HepG2 (cell line): ENCODE measurements around the gene OVCH2. TPM values are rescaled to one million over a fixed set of nuclear protein-coding genes. Genes with fewer than 3 reads are reported as not detected.

Experiments used
- ATAC-seq: fragments of 200-7000 bp; cut with Tn5 transposase; 3 replicates; pipeline ENCODE4 v1.9.1; 2020; ENCODE audit warnings: mild to moderate bottlenecking, moderate library complexity
- BruUV-seq: library from RNA; stranded (reverse); fragments of 400-500 nt; replicated peaks from 2 replicates; lab custom pipeline; 2021; lab: Mats Ljungman, UMichigan
- CTCF ChIA-PET: fragments of 300-600 bp; formaldehyde crosslinking; extraction: SDS; loops from one replicate; lab custom pipeline; 2021; ENCODE audit warnings: low total read pairs, inconsistent platforms, low intra/inter-chr PET ratio; lab: Yijun Ruan, JAX
- POLR2A ChIA-PET: fragments of 350-600 bp; sonication (Branson Sonifier 250); formaldehyde crosslinking; loops from one replicate; lab custom pipeline; 2020; ENCODE audit warnings: antibody characterized with exemption, inconsistent platforms; lab: Yijun Ruan, JAX
- DNase-seq: peaks from one replicate; pipeline ENCODE4 v3.0.0-alpha.2; 2015; ENCODE audit warnings: low spot score
- FAIRE-seq: peaks from 3 replicates; lab custom pipeline; 2011; peaks lifted over from hg19 to GRCh38; lab: Jason Lieb, UNC
- H2AFZ ChIP-seq: one replicate; pipeline ENCODE4 v1.6.1; 2011; ENCODE audit warnings: low read length, inconsistent platforms
- H3K27ac ChIP-seq: fragments of 300-600 bp; 3 replicates; pipeline ENCODE4 v1.8.0; 2011; ENCODE audit warnings: mixed run types, mild to moderate bottlenecking, mixed read lengths, low read length, inconsistent platforms; ENCODE audit not compliant: insufficient read depth; ENCODE audit errors: extremely low read length
- H3K27me3 ChIP-seq, 2 experiments: fragments of 200-600 bp in 1 of 2; 2 replicates in 1 of 2; 3 replicates in 1 of 2; pipeline versions ENCODE4 v1.6.0 to v1.8.0; 2011; ENCODE audit warnings: low read length in 2 of 2, mild to moderate bottlenecking in 2 of 2, moderate library complexity in 2 of 2, inconsistent platforms in 1 of 2; ENCODE audit not compliant: insufficient read depth in 2 of 2, control insufficient read depth in 1 of 2
- H3K36me3 ChIP-seq, 2 experiments: fragments of 200-600 bp in 1 of 2; replicated peaks in 1 of 2; 2 replicates in 1 of 2; 3 replicates in 1 of 2; pipeline versions ENCODE4 v1.5.1 to v1.8.0; 2011; ENCODE audit warnings: low read length in 2 of 2, inconsistent platforms in 1 of 2; ENCODE audit not compliant: insufficient read depth in 2 of 2, control insufficient read depth in 1 of 2
- H3K4me1 ChIP-seq: 2 replicates; pipeline ENCODE4 v1.5.1; 2012; ENCODE audit warnings: low read length, inconsistent platforms; ENCODE audit not compliant: insufficient read depth
- H3K4me2 ChIP-seq: 2 replicates; pipeline ENCODE4 v1.6.0; 2011; ENCODE audit warnings: low read depth, low read length, inconsistent platforms
- H3K4me3 ChIP-seq, 3 experiments: fragments of 200-600 bp in 1 of 3; sonication (generic), shearing (Covaris generic) in 1 of 3; replicated peaks in 1 of 3; 2 replicates each; pipeline ENCODE4 v1.5.1; 2011 to 2016; ENCODE audit warnings: low read length in 3 of 3, inconsistent platforms in 2 of 3, low read depth in 2 of 3, mild to moderate bottlenecking in 2 of 3, control low read depth in 1 of 3, mixed read lengths in 1 of 3; ENCODE audit not compliant: insufficient read depth in 1 of 3
- H3K79me2 ChIP-seq: one replicate; pipeline ENCODE4 v1.6.1; 2011; ENCODE audit warnings: low read length, inconsistent platforms; ENCODE audit not compliant: insufficient read depth
- H3K9ac ChIP-seq: 2 replicates; pipeline ENCODE4 v1.6.0; 2011; ENCODE audit warnings: mild to moderate bottlenecking, low read depth, low read length, inconsistent platforms; ENCODE audit not compliant: insufficient read depth
- H3K9me3 ChIP-seq: 2 replicates; pipeline ENCODE4 v1.5.1; 2012; ENCODE audit warnings: mild to moderate bottlenecking, low read length
- H4K20me1 ChIP-seq: 2 replicates; pipeline ENCODE4 v1.6.0; 2011; ENCODE audit warnings: inconsistent platforms, mild to moderate bottlenecking, low read length, moderate library complexity; ENCODE audit not compliant: insufficient read depth
- MXD4 ChIP-seq: IDR thresholded peaks from 2 replicates; pipeline ENCODE4 v1.6.1; 2016; ENCODE audit warnings: mild to moderate bottlenecking, missing biosample characterization, missing genetic modification reagents
- SRY ChIP-seq: sonication (generic); formaldehyde crosslinking; IDR thresholded peaks from 2 replicates; pipeline ENCODE4 v1.8.0; 2022; ENCODE audit warnings: mild to moderate bottlenecking, missing genetic modification reagents
- WGBS: methylation state at CpG from one replicate; pipeline ENCODE4 v1.1.6; 2017; ENCODE audit warnings: low lambda C conversion rate; 5-methylcytosine and 5-hydroxymethylcytosine counted together
- in situ Hi-C: cut with HindIII; loops from 2 replicates; pipeline ENCODE4 v1.10.0; 2017; ENCODE audit warnings: low pct_unique_long_range_greater_than_20kb; ENCODE audit not compliant: extremely low pct_ligation_motif_present
- intact Hi-C: fragments of 100-400 bp; cut with micrococcal nuclease; formaldehyde crosslinking; loops from one replicate; pipeline ENCODE4 v1.10.0; 2022; ENCODE audit not compliant: unreplicated experiment
- polyA plus RNA-seq, 8 experiments: library from polyadenylated mRNA; depleted of rRNA in 3 of 8; stranded (reverse) in 7 of 8; unstranded in 1 of 8; fragments of >200 nt; fragmentation: Illumina TruSeq in 4 of 8; extraction: Trizol in 4 of 8; gene quantifications; 2 replicates each; pipeline versions ENCODE4 v1.2.1 to v1.2.3, GENCODE V29; 2011 to 2016; ENCODE audit warnings: low read depth in 4 of 8, missing spikeins in 1 of 8, mixed read lengths in 1 of 8; ENCODE audit not compliant: insufficient read depth in 1 of 8
- total RNA-seq, 5 experiments: library from RNA; depleted of rRNA; stranded (reverse); fragments of >200 nt; fragmentation: Illumina TruSeq; extraction: Trizol; gene quantifications; 2 replicates each; pipeline ENCODE4 v1.2.3, GENCODE V29; 2016; ENCODE audit warnings: low read depth in 1 of 5
- TF ChIP-seq, protein P1 (sequence below): sonication (generic); formaldehyde crosslinking; IDR thresholded peaks from 2 replicates; pipeline ENCODE4 v1.9.0; 2021; ENCODE audit warnings: missing genetic modification reagents, borderline replicate concordance
- TF ChIP-seq, protein P2 (sequence below): sonication (generic); formaldehyde crosslinking; IDR thresholded peaks from 2 replicates; pipeline ENCODE4 v1.5.1; 2020; ENCODE audit warnings: mild to moderate bottlenecking, missing genetic modification reagents, moderate library complexity

OVCH2 gene
- total and polyA plus RNA-seq, 2 of the 13 experiments (the other 11 are each of a cell fraction or from before 2014, with no cell fraction given) = not detected

DNA sequence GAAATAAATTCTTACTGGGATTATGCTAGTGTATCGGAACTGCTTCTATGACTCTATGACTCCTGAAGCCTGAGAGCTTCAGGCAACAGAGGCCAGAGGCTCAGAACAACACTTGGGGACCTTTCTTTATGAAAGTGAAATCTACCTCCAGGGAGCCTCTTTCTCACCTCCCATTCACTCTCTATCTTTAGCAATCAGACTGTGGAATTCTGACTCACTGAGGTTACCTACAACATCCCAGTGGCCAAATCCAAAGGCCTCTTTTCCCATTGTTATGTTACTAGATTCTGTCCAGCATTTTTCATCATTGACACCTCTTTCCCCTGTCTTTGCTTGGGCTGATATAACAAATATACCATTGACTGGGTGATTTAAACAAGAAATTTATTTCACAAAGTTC, 18.9 kb downstream of the OVCH2 start:
- Histone ChIP-seq H3K4me1 (peaks cover 7% of the 10 kb centered on the region; the same call in 1 of the 2 replicates), H3K4me2 (no peak overlapping the region), H3K9ac (no peak overlapping the region), H4K20me1 (no peaks in the 10 kb centered on the region), H2AFZ (no peak overlapping the region), H3K4me3 (no peak overlapping the region), H3K27me3 (peaks cover 0 to 32% of the 10 kb centered on the region in 2 experiments; a peak in 2 of 5 replicates), H3K36me3 (no peaks in the 10 kb centered on the region), H3K9me3 (no peaks in the 10 kb centered on the region), H3K27ac (no peak overlapping the region), H3K79me2 (no peaks in the 10 kb centered on the region)
- ATAC-seq = no peak
- no peak for DNase-seq
- intact Hi-C loops (no loop called here), in situ Hi-C loops (loop anchor here (25.0 kb wide), 1 partner anchor 325 kb away; no protein-coding TSS in a partner anchor)
- no peak for FAIRE-seq
- CTCF ChIA-PET = interaction anchor here (1.6 kb wide), 1 partner anchor 116 kb away, joined by 7 read pairs; no protein-coding TSS in a partner anchor
- no peak for TF ChIP-seq SRY (CRISPR knock-in tag)
- TF ChIP-seq, protein P1, sequence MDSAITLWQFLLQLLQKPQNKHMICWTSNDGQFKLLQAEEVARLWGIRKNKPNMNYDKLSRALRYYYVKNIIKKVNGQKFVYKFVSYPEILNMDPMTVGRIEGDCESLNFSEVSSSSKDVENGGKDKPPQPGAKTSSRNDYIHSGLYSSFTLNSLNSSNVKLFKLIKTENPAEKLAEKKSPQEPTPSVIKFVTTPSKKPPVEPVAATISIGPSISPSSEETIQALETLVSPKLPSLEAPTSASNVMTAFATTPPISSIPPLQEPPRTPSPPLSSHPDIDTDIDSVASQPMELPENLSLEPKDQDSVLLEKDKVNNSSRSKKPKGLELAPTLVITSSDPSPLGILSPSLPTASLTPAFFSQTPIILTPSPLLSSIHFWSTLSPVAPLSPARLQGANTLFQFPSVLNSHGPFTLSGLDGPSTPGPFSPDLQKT (CRISPR knock-in tag) = no peak
- TF ChIP-seq, protein P2, sequence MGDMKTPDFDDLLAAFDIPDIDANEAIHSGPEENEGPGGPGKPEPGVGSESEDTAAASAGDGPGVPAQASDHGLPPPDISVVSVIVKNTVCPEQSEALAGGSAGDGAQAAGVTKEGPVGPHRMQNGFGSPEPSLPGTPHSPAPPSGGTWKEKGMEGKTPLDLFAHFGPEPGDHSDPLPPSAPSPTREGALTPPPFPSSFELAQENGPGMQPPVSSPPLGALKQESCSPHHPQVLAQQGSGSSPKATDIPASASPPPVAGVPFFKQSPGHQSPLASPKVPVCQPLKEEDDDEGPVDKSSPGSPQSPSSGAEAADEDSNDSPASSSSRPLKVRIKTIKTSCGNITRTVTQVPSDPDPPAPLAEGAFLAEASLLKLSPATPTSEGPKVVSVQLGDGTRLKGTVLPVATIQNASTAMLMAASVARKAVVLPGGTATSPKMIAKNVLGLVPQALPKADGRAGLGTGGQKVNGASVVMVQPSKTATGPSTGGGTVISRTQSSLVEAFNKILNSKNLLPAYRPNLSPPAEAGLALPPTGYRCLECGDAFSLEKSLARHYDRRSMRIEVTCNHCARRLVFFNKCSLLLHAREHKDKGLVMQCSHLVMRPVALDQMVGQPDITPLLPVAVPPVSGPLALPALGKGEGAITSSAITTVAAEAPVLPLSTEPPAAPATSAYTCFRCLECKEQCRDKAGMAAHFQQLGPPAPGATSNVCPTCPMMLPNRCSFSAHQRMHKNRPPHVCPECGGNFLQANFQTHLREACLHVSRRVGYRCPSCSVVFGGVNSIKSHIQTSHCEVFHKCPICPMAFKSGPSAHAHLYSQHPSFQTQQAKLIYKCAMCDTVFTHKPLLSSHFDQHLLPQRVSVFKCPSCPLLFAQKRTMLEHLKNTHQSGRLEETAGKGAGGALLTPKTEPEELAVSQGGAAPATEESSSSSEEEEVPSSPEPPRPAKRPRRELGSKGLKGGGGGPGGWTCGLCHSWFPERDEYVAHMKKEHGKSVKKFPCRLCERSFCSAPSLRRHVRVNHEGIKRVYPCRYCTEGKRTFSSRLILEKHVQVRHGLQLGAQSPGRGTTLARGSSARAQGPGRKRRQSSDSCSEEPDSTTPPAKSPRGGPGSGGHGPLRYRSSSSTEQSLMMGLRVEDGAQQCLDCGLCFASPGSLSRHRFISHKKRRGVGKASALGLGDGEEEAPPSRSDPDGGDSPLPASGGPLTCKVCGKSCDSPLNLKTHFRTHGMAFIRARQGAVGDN = no peak
- TF ChIP-seq MXD4 (CRISPR knock-in tag) = no peak
- WGBS = 93% methylated on average over 1 of the region's 1 CpG
- no TSS peak for BruUV-seq
- POLR2A ChIA-PET = no interaction called here
